ENCODE results near the gene TMSB4X. TPM values are rescaled to one million over a fixed set of nuclear protein-coding genes. Genes with fewer than 3 reads are reported as not detected.

Gene TMSB4X
- total and polyA plus RNA-seq, 2 of the 13 experiments (the other 11 are each of a cell fraction or from before 2014, with no cell fraction given) = 10.5 to 29.6 TPM

DNA sequence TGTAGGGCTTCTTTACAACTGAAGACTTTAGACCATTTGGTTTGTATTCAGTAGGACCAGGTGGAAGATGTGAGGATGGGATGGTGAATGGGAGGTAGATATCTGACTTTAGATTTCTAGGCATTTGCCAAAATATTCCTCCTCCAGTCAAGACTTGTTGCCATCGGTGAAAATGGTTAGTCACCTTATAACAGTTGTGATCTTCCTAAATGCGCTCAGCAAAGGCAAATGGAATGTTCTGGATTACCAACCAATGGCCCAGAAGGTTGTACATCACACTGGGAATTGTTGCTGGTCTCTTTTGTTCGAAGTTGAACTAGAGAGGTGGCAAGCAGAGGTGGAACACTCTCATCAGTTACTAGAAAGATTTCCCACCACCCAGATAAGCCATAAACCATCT lies 33.9 kb downstream of the TMSB4X start (continued):
- TF ChIP-seq, protein P1, sequence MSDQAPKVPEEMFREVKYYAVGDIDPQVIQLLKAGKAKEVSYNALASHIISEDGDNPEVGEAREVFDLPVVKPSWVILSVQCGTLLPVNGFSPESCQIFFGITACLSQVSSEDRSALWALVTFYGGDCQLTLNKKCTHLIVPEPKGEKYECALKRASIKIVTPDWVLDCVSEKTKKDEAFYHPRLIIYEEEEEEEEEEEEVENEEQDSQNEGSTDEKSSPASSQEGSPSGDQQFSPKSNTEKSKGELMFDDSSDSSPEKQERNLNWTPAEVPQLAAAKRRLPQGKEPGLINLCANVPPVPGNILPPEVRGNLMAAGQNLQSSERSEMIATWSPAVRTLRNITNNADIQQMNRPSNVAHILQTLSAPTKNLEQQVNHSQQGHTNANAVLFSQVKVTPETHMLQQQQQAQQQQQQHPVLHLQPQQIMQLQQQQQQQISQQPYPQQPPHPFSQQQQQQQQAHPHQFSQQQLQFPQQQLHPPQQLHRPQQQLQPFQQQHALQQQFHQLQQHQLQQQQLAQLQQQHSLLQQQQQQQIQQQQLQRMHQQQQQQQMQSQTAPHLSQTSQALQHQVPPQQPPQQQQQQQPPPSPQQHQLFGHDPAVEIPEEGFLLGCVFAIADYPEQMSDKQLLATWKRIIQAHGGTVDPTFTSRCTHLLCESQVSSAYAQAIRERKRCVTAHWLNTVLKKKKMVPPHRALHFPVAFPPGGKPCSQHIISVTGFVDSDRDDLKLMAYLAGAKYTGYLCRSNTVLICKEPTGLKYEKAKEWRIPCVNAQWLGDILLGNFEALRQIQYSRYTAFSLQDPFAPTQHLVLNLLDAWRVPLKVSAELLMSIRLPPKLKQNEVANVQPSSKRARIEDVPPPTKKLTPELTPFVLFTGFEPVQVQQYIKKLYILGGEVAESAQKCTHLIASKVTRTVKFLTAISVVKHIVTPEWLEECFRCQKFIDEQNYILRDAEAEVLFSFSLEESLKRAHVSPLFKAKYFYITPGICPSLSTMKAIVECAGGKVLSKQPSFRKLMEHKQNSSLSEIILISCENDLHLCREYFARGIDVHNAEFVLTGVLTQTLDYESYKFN (CRISPR knock-in tag; conservative IDR thresholded peaks at IDR 0.05) = no peak
- TF ChIP-seq ZNF549 (CRISPR knock-in tag; IDR thresholded peaks at IDR 0.05) = no peak
- TF ChIP-seq ZNF432 (CRISPR knock-in tag; IDR thresholded peaks at IDR 0.05; ENCODE audit: borderline replicate concordance) = no peak
- TF ChIP-seq MBNL3 (CRISPR knock-in tag; conservative IDR thresholded peaks at IDR 0.05) = no peak
- TF ChIP-seq ZFP41 (CRISPR knock-in tag; IDR thresholded peaks at IDR 0.05; ENCODE audit: borderline replicate concordance) = no peak
- TF ChIP-seq TBX2 (CRISPR knock-in tag; IDR thresholded peaks at IDR 0.05; ENCODE audit: borderline replicate concordance) = no peak
- TF ChIP-seq, protein P2, sequence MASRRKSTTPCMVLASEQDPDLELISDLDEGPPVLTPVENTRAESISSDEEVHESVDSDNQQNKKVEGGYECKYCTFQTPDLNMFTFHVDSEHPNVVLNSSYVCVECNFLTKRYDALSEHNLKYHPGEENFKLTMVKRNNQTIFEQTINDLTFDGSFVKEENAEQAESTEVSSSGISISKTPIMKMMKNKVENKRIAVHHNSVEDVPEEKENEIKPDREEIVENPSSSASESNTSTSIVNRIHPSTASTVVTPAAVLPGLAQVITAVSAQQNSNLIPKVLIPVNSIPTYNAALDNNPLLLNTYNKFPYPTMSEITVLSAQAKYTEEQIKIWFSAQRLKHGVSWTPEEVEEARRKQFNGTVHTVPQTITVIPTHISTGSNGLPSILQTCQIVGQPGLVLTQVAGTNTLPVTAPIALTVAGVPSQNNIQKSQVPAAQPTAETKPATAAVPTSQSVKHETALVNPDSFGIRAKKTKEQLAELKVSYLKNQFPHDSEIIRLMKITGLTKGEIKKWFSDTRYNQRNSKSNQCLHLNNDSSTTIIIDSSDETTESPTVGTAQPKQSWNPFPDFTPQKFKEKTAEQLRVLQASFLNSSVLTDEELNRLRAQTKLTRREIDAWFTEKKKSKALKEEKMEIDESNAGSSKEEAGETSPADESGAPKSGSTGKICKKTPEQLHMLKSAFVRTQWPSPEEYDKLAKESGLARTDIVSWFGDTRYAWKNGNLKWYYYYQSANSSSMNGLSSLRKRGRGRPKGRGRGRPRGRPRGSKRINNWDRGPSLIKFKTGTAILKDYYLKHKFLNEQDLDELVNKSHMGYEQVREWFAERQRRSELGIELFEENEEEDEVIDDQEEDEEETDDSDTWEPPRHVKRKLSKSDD (CRISPR knock-in tag; IDR thresholded peaks at IDR 0.05; ENCODE audit: low read depth) = no peak
- no peak for TF ChIP-seq HNRNPLL (IDR thresholded peaks at IDR 0.05; ENCODE audit: low read depth, low read length, poor library complexity, severe bottlenecking)
- no peak for TF ChIP-seq EEA1 (CRISPR knock-in tag; IDR thresholded peaks at IDR 0.05; ENCODE audit: borderline replicate concordance)
